HEK293 (cell line): Measurements from ENCODE around the gene LIX1L.

Experiments
- GLIS2 ChIP-seq: fragments of 450-650 bp; formaldehyde crosslinking; IDR thresholded peaks from 2 replicates; pipeline ENCODE4 v1.5.1; 2016; ENCODE audit warnings: missing biosample characterization, missing genetic modification characterization
- TF ChIP-seq, protein P1 (sequence below): fragments of 450-650 bp; formaldehyde crosslinking; IDR thresholded peaks from 2 replicates; pipeline ENCODE4 v1.5.1; 2016; ENCODE audit warnings: missing biosample characterization, missing genetic modification characterization

- TF ChIP-seq, protein P1, sequence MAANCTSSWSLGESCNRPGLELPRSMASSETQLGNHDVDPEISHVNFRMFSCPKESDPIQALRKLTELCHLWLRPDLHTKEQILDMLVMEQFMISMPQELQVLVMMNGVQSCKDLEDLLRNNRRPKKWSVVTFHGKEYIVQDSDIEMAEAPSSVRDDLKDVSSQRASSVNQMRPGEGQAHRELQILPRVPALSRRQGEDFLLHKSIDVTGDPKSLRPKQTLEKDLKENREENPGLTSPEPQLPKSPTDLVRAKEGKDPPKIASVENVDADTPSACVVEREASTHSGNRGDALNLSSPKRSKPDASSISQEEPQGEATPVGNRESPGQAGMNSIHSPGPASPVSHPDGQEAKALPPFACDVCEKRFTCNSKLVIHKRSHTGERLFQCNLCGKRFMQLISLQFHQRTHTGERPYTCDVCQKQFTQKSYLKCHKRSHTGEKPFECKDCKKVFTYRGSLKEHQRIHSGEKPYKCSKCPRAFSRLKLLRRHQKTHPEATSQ = no peak
- TF ChIP-seq GLIS2 = no peak
Observed at GRCh38 chr1:145893306-145894055, 64.3 kb downstream of the LIX1L start.
